Endothelial cell (in vitro differentiated cells): ENCODE results near the gene B9D2. TPM values are rescaled to one million over a fixed set of nuclear protein-coding genes. Genes with fewer than 3 reads are reported as not detected.
"Not testable (repeated sequence)": the region's sequence is repeated elsewhere in the genome, so short reads cannot be mapped to it uniquely, and the experiment has no call there.

ENCODE experiments used
- DNase-seq: peaks from one replicate; pipeline ENCODE4 v3.0.0; 2021; ENCODE audit warnings: low spot score
- H3K27ac Mint-ChIP-seq: one replicate; pipeline ENCODE4 v1.8.0; 2021; ENCODE audit warnings: mixed read lengths, inconsistent platforms; ENCODE audit not compliant: unreplicated experiment
- H3K27me3 Mint-ChIP-seq: one replicate; pipeline ENCODE4 v1.8.0; 2021; ENCODE audit warnings: mild to moderate bottlenecking, moderate library complexity, mixed read lengths, inconsistent platforms; ENCODE audit not compliant: unreplicated experiment
- H3K36me3 Mint-ChIP-seq: one replicate; pipeline ENCODE4 v1.8.0; 2021; ENCODE audit warnings: mild to moderate bottlenecking, low read depth, mixed read lengths, inconsistent platforms; ENCODE audit not compliant: unreplicated experiment
- H3K4me1 Mint-ChIP-seq: one replicate; pipeline ENCODE4 v1.8.0; 2021; ENCODE audit warnings: mild to moderate bottlenecking, mixed read lengths, inconsistent platforms; ENCODE audit not compliant: unreplicated experiment
- H3K4me3 Mint-ChIP-seq: one replicate; pipeline ENCODE4 v1.8.0; 2021; ENCODE audit warnings: mild to moderate bottlenecking, mixed read lengths, inconsistent platforms; ENCODE audit not compliant: unreplicated experiment
- H3K9me3 Mint-ChIP-seq: one replicate; pipeline ENCODE4 v1.8.0; 2021; ENCODE audit warnings: mixed read lengths, inconsistent platforms; ENCODE audit not compliant: unreplicated experiment
- CTCF ChIP-seq: fragments of 200-600 bp; sonication (generic); IDR thresholded peaks from one replicate; pipeline ENCODE4 v1.5.0; 2021; ENCODE audit warnings: antibody characterized with exemption; ENCODE audit not compliant: unreplicated experiment
- total RNA-seq: library from RNA; stranded (reverse); fragmentation: NEBNext Ultra II Directional; extraction: Animal tissue kit (Norgen Biotek cat#: 25700); gene quantifications from one replicate; pipeline ENCODE4 v1.2.1, GENCODE V29; 2021; ENCODE audit not compliant: unreplicated experiment

The B9D2 gene
- total RNA-seq, 1 donor from 2014 or later: 6.8 TPM

DNA sequence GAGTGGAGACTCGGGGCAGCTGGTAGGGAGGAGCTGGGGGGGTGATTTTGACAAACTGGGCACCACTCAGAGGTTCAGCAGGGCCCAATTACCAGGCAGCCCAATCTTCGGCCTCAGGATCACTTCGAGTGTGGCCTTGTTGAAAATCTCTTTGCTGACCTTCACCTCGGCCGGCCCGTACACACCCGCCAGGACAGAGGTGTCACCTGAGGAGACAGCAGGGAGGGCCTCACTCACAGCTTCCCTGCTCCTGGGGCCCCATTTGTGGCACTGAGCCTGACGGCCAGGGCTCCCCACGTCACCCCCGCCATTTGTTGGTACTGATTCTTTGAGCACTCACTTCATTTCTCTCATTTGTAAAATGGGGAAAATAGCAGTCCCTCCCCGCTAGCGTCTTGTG lies 28.8 kb upstream of the B9D2 start:
- Mint-ChIP-seq H3K27ac (no peak overlapping the region), H3K4me3 (no peak overlapping the region), H3K36me3 (peaks cover 15% of the 10 kb centered on the region), H3K9me3 (no peaks in the 10 kb centered on the region), H3K27me3 (peaks cover 4% of the 10 kb centered on the region), H3K4me1 (peaks cover 11% of the 10 kb centered on the region)
- no peak for DNase-seq
- TF ChIP-seq CTCF: no peak

DNA sequence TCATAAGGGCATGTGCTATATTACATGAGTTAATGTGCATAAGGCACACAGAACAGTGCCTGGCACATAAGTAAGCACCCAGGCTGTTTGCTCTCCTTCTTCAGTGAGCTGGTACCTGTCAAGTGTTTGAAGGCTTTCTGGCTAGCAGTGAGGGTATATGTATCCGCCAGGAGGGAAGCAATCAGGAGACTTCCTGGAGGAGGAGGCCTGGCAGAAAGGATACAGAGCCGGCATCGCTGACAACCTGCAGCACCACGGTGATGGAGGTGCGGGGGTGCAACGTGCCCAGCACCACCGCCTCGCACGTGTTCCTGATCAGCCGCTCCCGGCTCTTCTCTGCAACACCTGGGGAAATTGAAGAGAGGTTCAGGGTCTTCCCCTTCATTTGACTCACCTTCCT lies 27.7 kb upstream of the B9D2 start:
- Mint-ChIP-seq H3K4me1 (peaks cover 9% of the 10 kb centered on the region), H3K4me3 (no peak overlapping the region), H3K27me3 (peaks cover 4% of the 10 kb centered on the region), H3K9me3 (no peaks in the 10 kb centered on the region), H3K36me3 (peaks cover 15% of the 10 kb centered on the region), H3K27ac (no peak overlapping the region)
- no peak for DNase-seq
- no peak for TF ChIP-seq CTCF

DNA sequence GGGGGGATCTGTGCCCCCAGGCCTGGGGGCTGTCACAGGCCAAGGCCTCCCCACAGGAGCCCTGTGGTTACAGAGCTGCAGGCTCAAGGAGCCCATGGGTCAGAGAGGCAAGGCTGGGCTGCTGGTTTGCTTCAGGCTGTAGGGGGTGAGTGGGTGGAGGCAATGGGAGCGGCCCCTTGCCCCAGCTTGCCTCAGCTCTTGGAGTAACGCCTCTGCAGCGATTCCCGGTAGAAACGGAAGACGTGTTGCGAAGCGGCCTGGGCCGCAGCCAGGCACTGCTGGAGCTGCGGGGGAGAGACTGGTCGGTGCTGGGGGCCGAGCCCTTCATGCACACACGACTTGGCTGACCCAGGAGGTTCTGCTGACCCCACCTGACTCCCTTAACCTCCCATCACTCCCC lies 22.5 kb upstream of the B9D2 start:
- Mint-ChIP-seq H3K4me1 (no peaks in the 10 kb centered on the region), H3K27ac (no peak overlapping the region), H3K27me3 (peaks cover 6% of the 10 kb centered on the region), H3K9me3 (no peaks in the 10 kb centered on the region), H3K36me3 (peaks cover 21% of the 10 kb centered on the region), H3K4me3 (no peak overlapping the region)
- no peak for TF ChIP-seq CTCF
- DNase-seq: no peak

DNA sequence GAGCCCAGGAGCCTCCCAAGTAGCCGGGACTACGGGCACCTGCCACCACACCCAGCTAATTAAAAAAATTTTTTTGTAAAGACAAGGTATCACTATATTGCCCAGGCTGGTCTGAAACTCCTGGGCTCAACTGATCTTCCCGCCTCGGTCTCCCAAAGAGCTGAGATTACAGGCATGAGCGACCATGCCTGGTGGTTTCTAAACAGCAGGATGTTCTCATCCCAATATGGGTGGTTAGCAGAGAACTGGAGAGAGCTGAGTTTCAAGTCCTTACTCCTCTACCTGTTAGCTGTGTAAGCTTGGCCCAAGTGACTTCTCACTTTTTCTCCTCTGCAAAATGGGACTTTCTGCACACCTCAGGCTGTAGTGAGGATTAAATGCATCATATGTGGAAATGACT lies 20.4 kb upstream of the B9D2 start:
- TF ChIP-seq CTCF: no peak
- DNase-seq: no peak
- Mint-ChIP-seq H3K4me3 (no peak overlapping the region), H3K9me3 (no peaks in the 10 kb centered on the region), H3K4me1 (peaks cover 4% of the 10 kb centered on the region), H3K36me3 (peaks cover 14% of the 10 kb centered on the region), H3K27me3 (peaks cover 4% of the 10 kb centered on the region), H3K27ac (no peak overlapping the region)

DNA sequence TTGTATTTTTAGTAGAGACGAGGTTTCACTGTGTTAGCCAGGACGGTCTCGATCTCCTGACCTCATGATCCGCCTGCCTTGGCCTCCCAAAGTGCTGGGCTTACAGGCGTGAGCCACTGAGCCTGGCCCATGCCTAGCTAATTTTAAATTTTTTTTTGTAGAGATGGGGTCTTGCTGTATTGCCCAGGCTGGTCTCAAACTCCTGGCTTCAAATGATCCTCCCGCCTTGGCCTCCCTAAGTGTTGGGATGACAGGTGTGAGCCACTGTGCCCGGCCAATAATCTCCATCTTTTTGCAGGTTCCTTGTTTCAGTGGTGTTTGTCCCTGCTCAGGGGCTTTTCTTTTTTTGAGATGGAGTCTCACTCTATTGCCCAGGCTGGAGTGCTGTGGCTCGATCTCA lies 17.6 kb upstream of the B9D2 start:
- not testable (repeated sequence) for H3K27ac Mint-ChIP-seq, H3K9me3 Mint-ChIP-seq, H3K4me3 Mint-ChIP-seq, H3K27me3 Mint-ChIP-seq, DNase-seq
- peaks cover 14% of the 10 kb centered on the region for H3K36me3 Mint-ChIP-seq
- peaks cover 14% of the 10 kb centered on the region for H3K4me1 Mint-ChIP-seq
